ENCODE results near the gene ABCG2.

GRCh38 chr4:88178626-88179231, 20.3 kb upstream of the ABCG2 start:
- TF ChIP-seq POLR2AphosphoS5 (IDR thresholded peaks at IDR 0.05) (no peak), POLR2A (IDR thresholded peaks at IDR 0.05) (no peak)
- TF ChIP-seq, protein P1, sequence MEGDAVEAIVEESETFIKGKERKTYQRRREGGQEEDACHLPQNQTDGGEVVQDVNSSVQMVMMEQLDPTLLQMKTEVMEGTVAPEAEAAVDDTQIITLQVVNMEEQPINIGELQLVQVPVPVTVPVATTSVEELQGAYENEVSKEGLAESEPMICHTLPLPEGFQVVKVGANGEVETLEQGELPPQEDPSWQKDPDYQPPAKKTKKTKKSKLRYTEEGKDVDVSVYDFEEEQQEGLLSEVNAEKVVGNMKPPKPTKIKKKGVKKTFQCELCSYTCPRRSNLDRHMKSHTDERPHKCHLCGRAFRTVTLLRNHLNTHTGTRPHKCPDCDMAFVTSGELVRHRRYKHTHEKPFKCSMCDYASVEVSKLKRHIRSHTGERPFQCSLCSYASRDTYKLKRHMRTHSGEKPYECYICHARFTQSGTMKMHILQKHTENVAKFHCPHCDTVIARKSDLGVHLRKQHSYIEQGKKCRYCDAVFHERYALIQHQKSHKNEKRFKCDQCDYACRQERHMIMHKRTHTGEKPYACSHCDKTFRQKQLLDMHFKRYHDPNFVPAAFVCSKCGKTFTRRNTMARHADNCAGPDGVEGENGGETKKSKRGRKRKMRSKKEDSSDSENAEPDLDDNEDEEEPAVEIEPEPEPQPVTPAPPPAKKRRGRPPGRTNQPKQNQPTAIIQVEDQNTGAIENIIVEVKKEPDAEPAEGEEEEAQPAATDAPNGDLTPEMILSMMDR (IDR thresholded peaks at IDR 0.05): no peak
